SK-N-SH (cell line): ENCODE measurements around the gene SMARCC1.

Experiments used
- CTCF ChIP-seq: fragments of 200-600 bp; sonication (generic); IDR thresholded peaks from 2 replicates; pipeline ENCODE4 v1.6.1; 2017; ENCODE audit warnings: antibody characterized with exemption, mild to moderate bottlenecking, moderate library complexity
- ELF1 ChIP-seq: IDR thresholded peaks from 2 replicates; pipeline ENCODE4 v1.4.0; 2012
- SMC3 ChIP-seq: IDR thresholded peaks from 2 replicates; pipeline ENCODE4 v1.6.1; 2012; ENCODE audit warnings: low read depth, low read length, improper control_type of control experiment
- YY1 ChIP-seq: IDR thresholded peaks from 2 replicates; pipeline ENCODE4 v1.4.0; 2012; ENCODE audit warnings: low read depth, mild to moderate bottlenecking

DNA sequence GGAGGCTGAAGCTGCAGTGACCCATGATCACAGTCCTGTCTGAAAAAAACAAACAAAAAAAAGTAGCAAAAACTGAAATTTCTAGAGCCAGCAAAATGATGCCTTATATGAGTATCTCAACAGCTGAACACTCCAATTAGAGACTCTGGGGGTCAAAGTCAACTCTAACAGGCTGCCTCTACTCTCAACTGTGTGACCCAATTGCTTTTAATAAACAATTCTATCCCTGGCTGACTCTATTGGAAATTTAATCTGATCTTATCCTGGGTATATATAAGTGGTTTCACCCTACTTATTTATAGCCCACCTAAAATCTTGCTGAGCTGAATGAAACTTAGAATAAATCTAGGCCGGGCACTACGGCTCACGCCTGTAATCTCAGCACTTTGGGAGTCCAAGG lies 29.0 kb downstream of the SMARCC1 start:
- TF ChIP-seq CTCF (no peak), YY1 (no peak), SMC3 (no peak), ELF1 (no peak)
